Measurements from ENCODE around the gene TFPI2.

Gene TFPI2

GRCh38 chr7:93927585-93927984 is 37.0 kb upstream of the TFPI2 start:
- in situ Hi-C loops (cut with HindIII; ENCODE audit: low sequenced_read_pairs) = no loop called here
- TF ChIP-seq, protein P1, sequence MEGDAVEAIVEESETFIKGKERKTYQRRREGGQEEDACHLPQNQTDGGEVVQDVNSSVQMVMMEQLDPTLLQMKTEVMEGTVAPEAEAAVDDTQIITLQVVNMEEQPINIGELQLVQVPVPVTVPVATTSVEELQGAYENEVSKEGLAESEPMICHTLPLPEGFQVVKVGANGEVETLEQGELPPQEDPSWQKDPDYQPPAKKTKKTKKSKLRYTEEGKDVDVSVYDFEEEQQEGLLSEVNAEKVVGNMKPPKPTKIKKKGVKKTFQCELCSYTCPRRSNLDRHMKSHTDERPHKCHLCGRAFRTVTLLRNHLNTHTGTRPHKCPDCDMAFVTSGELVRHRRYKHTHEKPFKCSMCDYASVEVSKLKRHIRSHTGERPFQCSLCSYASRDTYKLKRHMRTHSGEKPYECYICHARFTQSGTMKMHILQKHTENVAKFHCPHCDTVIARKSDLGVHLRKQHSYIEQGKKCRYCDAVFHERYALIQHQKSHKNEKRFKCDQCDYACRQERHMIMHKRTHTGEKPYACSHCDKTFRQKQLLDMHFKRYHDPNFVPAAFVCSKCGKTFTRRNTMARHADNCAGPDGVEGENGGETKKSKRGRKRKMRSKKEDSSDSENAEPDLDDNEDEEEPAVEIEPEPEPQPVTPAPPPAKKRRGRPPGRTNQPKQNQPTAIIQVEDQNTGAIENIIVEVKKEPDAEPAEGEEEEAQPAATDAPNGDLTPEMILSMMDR (IDR thresholded peaks at IDR 0.05; ENCODE audit: low read depth, low read length, missing control alignments) = no peak
- no peak overlapping the region for H3K4me3 ChIP-seq (ENCODE audit: low read depth, low read length)
- no peak for DNase-seq (ENCODE audit: low read depth)

- H3K4me3 ChIP-seq (ENCODE audit: low read depth, low read length) = no peak overlapping the region
- no peak for DNase-seq (ENCODE audit: low read depth)
- in situ Hi-C loops (cut with HindIII; ENCODE audit: low sequenced_read_pairs) = no loop called here
- TF ChIP-seq, protein P1 (IDR thresholded peaks at IDR 0.05; ENCODE audit: low read depth, low read length, missing control alignments) = no peak
Measured at GRCh38 chr7:93926800-93927199, 36.2 kb upstream of the TFPI2 start.

GRCh38 chr7:93923942-93924341 is 33.4 kb upstream of the TFPI2 start:
- H3K4me3 ChIP-seq (ENCODE audit: low read depth, low read length) = peak overlapping the region; percentile 71
- DNase-seq (ENCODE audit: low read depth) = no peak
- in situ Hi-C loops (cut with HindIII; ENCODE audit: low sequenced_read_pairs) = loop anchor here (5.0 kb wide), 1 partner anchor 78 kb away; the partner anchor contains the start of gene BET1
- TF ChIP-seq, protein P1 (IDR thresholded peaks at IDR 0.05; ENCODE audit: low read depth, low read length, missing control alignments) = no peak

- H3K4me3 ChIP-seq (ENCODE audit: low read depth, low read length) = peak overlapping the region; percentile 71
- TF ChIP-seq, protein P1 (IDR thresholded peaks at IDR 0.05; ENCODE audit: low read depth, low read length, missing control alignments) = no peak
- no peak for DNase-seq (ENCODE audit: low read depth)
- in situ Hi-C loops (cut with HindIII; ENCODE audit: low sequenced_read_pairs) = loop anchor here (5.0 kb wide), 1 partner anchor 79 kb away; the partner anchor contains the start of gene BET1
Measured at GRCh38 chr7:93923296-93923695, 32.7 kb upstream of the TFPI2 start.

- TF ChIP-seq, protein P1 (IDR thresholded peaks at IDR 0.05; ENCODE audit: low read depth, low read length, missing control alignments) = no peak
- DNase-seq (ENCODE audit: low read depth) = no peak
- in situ Hi-C loops (cut with HindIII; ENCODE audit: low sequenced_read_pairs) = loop anchor here (5.0 kb wide), 1 partner anchor 80 kb away; the partner anchor contains the start of gene BET1
- peak within 1 kb of the TSS; percentile 71 for H3K4me3 ChIP-seq (ENCODE audit: low read depth, low read length)
Measured at GRCh38 chr7:93921607-93922566, 31.3 kb upstream of the TFPI2 start, which contains the start of gene GNG11. Gene GNG11 (plus strand): TSS chr7:93921735. CDS start chr7:93922138, 403 bp downstream.

GRCh38 chr7:93921186-93921585 is 30.6 kb upstream of the TFPI2 start:
- DNase-seq (ENCODE audit: low read depth) = no peak
- in situ Hi-C loops (cut with HindIII; ENCODE audit: low sequenced_read_pairs) = loop anchor here (5.0 kb wide), 1 partner anchor 81 kb away; the partner anchor contains the start of gene BET1
- H3K4me3 ChIP-seq (ENCODE audit: low read depth, low read length) = peak overlapping the region; percentile 71
- TF ChIP-seq, protein P1 (IDR thresholded peaks at IDR 0.05; ENCODE audit: low read depth, low read length, missing control alignments) = no peak
